ENCODE measurements around the gene GREM2. TPM values are rescaled to one million over a fixed set of nuclear protein-coding genes. Genes with fewer than 3 reads are reported as not detected.

Gene GREM2
- total RNA-seq, 2 donors from 2014 or later: 1.6 TPM

- no peak overlapping the region for H3K27ac ChIP-seq
- H3K27me3 ChIP-seq (replicated peaks; ENCODE audit: insufficient read depth): no peaks in the 10 kb centered on the region
- no peaks in the 10 kb centered on the region for H3K4me1 ChIP-seq (ENCODE audit: control insufficient read depth in 1 of 2, low read depth in 2 of 2)
- DNase-seq (ENCODE audit: low spot score): no peak
- H3K4me3 ChIP-seq: no peak overlapping the region
- H3K9me3 ChIP-seq: no peaks in the 10 kb centered on the region
- H3K36me3 ChIP-seq: no peaks in the 10 kb centered on the region
- ATAC-seq (ENCODE audit: insufficient number of reproducible peaks, low FRiP score, low read depth): no peak
- no peak for TF ChIP-seq CTCF (IDR thresholded peaks at IDR 0.05)
Measured at GRCh38 chr1:240486611-240487010, 125.3 kb downstream of the GREM2 start.

GRCh38 chr1:240484804-240485443 is 127.0 kb downstream of the GREM2 start:
- Histone ChIP-seq H3K36me3 (no peaks in the 10 kb centered on the region), H3K27me3 (replicated peaks; ENCODE audit: insufficient read depth) (no peaks in the 10 kb centered on the region), H3K4me1 (ENCODE audit: control insufficient read depth in 1 of 2, low read depth in 2 of 2) (no peaks in the 10 kb centered on the region), H3K9me3 (no peaks in the 10 kb centered on the region), H3K4me3 (no peak overlapping the region), H3K27ac (no peak overlapping the region)
- DNase-seq (ENCODE audit: low spot score) (no peak), ATAC-seq (ENCODE audit: insufficient number of reproducible peaks, low FRiP score, low read depth) (no peak)
- no peak for TF ChIP-seq CTCF (IDR thresholded peaks at IDR 0.05)

- no peaks in the 10 kb centered on the region for H3K36me3 ChIP-seq
- H3K4me3 ChIP-seq: no peak overlapping the region
- TF ChIP-seq CTCF (IDR thresholded peaks at IDR 0.05): no peak
- no peak for DNase-seq (ENCODE audit: low spot score)
- H3K9me3 ChIP-seq: no peaks in the 10 kb centered on the region
- ATAC-seq (ENCODE audit: insufficient number of reproducible peaks, low FRiP score, low read depth): no peak
- H3K27ac ChIP-seq: no peak overlapping the region
- H3K4me1 ChIP-seq (ENCODE audit: control insufficient read depth in 1 of 2, low read depth in 2 of 2): no peaks in the 10 kb centered on the region
- no peaks in the 10 kb centered on the region for H3K27me3 ChIP-seq (replicated peaks; ENCODE audit: insufficient read depth)
Measured at GRCh38 chr1:240478536-240478935, 133.4 kb downstream of the GREM2 start.

GRCh38 chr1:240475832-240476231 is 136.1 kb downstream of the GREM2 start:
- H3K9me3 ChIP-seq: no peaks in the 10 kb centered on the region
- no peak for TF ChIP-seq CTCF (IDR thresholded peaks at IDR 0.05)
- H3K27me3 ChIP-seq (replicated peaks; ENCODE audit: insufficient read depth): no peaks in the 10 kb centered on the region
- H3K4me1 ChIP-seq (ENCODE audit: control insufficient read depth in 1 of 2, low read depth in 2 of 2): no peaks in the 10 kb centered on the region
- ATAC-seq (ENCODE audit: insufficient number of reproducible peaks, low FRiP score, low read depth) (no peak), DNase-seq (ENCODE audit: low spot score) (no peak)
- H3K27ac ChIP-seq: no peak overlapping the region
- H3K4me3 ChIP-seq: no peak overlapping the region
- no peaks in the 10 kb centered on the region for H3K36me3 ChIP-seq

- no peak for ATAC-seq (ENCODE audit: insufficient number of reproducible peaks, low FRiP score, low read depth)
- DNase-seq (ENCODE audit: low spot score): no peak
- no peaks in the 10 kb centered on the region for H3K36me3 ChIP-seq
- H3K9me3 ChIP-seq: no peaks in the 10 kb centered on the region
- H3K27ac ChIP-seq: no peak overlapping the region
- H3K4me3 ChIP-seq: no peak overlapping the region
- no peaks in the 10 kb centered on the region for H3K27me3 ChIP-seq (replicated peaks; ENCODE audit: insufficient read depth)
- no peak for TF ChIP-seq CTCF (IDR thresholded peaks at IDR 0.05)
- no peaks in the 10 kb centered on the region for H3K4me1 ChIP-seq (ENCODE audit: control insufficient read depth in 1 of 2, low read depth in 2 of 2)
Measured at GRCh38 chr1:240474133-240474614, 137.8 kb downstream of the GREM2 start.
